H1 (cell line): ENCODE results near the gene ARHGEF12.

Source experiments
- CTCF ChIP-seq, 3 experiments: IDR thresholded peaks; 1 replicate in 2 of 3; 2 replicates in 1 of 3; pipeline versions ENCODE4 v1.5.1 to v1.6.1; 2011; ENCODE audit warnings: low read length in 3 of 3, mild to moderate bottlenecking in 3 of 3, inconsistent platforms in 2 of 3, low read depth in 1 of 3, moderate library complexity in 1 of 3; ENCODE audit not compliant: insufficient read depth in 1 of 3; ENCODE audit errors: control extremely low read depth in 1 of 3
- MAFK ChIP-seq: IDR thresholded peaks from 2 replicates; pipeline ENCODE4 v1.6.1; 2012; ENCODE audit warnings: low read depth, mild to moderate bottlenecking, improper control_type of control experiment, low read length
- POLR2A ChIP-seq, 2 experiments: IDR thresholded peaks; 1 replicate in 1 of 2; 2 replicates in 1 of 2; pipeline ENCODE4 v1.6.1; 2011; ENCODE audit warnings: low read depth in 2 of 2, low read length in 2 of 2, mild to moderate bottlenecking in 2 of 2; ENCODE audit errors: control extremely low read depth in 1 of 2
- POLR2AphosphoS5 ChIP-seq: IDR thresholded peaks from 2 replicates; pipeline ENCODE4 v1.6.1; 2011; ENCODE audit warnings: low read depth, low read length
- ZNF274 ChIP-seq: IDR thresholded peaks from 2 replicates; pipeline ENCODE4 v1.7.0; 2012; ENCODE audit warnings: low read length, borderline replicate concordance; ENCODE audit errors: extremely low read depth

- TF ChIP-seq MAFK (no peak), CTCF (IDR thresholded peaks at IDR 0.05; ENCODE audit: control extremely low read depth in 1 of 3, insufficient read depth in 1 of 3, low read depth in 1 of 3, low read length in 3 of 3) (no peak), POLR2A (IDR thresholded peaks at IDR 0.05; ENCODE audit: control extremely low read depth in 1 of 2, low read depth in 2 of 2, low read length in 2 of 2) (no peak), POLR2AphosphoS5 (no peak), ZNF274 (no peak)
These were observed 10.0 kb upstream of the ARHGEF12 start for GRCh38 chr11:120326228-120326627.
